ENCODE data around the gene PCYT1A. TPM values are rescaled to one million over a fixed set of nuclear protein-coding genes. Genes with fewer than 3 reads are reported as not detected.

The PCYT1A gene
- polyA plus RNA-seq (ENCODE audit: low read depth in 6 of 6) = 10 to 100 TPM in 4 of 6 donors, 1 to 10 TPM in 2; 8.2 to 18.0 (median 11.9) TPM

GRCh38 chr3:196287440-196288140, at the start of gene PCYT1A:
TSS of gene PCYT1A (minus strand) at chr3:196287726. CDS start at chr3:196270531, 17,195 bp downstream.
- Mint-ChIP-seq H3K4me3 (peak within 1 kb of the TSS; percentile 95 to 100 (median 99)), H3K9me3 (no peaks in the 10 kb centered on the region), H3K36me3 (peaks cover 0 to 6% of the 10 kb centered on the region in 2 donors), H3K27me3 (no peaks in the 10 kb centered on the region), H3K4me1 (peaks cover 25 to 47% (median 37%) of the 10 kb centered on the region in 3 donors), H3K27ac (peak within 1 kb of the TSS; percentile 96 to 99 (median 98))
- DNase-seq = peak; percentile 71
- peak; percentile 77 to 80 for ATAC-seq (ENCODE audit: low read depth in 2 of 2)

DNA sequence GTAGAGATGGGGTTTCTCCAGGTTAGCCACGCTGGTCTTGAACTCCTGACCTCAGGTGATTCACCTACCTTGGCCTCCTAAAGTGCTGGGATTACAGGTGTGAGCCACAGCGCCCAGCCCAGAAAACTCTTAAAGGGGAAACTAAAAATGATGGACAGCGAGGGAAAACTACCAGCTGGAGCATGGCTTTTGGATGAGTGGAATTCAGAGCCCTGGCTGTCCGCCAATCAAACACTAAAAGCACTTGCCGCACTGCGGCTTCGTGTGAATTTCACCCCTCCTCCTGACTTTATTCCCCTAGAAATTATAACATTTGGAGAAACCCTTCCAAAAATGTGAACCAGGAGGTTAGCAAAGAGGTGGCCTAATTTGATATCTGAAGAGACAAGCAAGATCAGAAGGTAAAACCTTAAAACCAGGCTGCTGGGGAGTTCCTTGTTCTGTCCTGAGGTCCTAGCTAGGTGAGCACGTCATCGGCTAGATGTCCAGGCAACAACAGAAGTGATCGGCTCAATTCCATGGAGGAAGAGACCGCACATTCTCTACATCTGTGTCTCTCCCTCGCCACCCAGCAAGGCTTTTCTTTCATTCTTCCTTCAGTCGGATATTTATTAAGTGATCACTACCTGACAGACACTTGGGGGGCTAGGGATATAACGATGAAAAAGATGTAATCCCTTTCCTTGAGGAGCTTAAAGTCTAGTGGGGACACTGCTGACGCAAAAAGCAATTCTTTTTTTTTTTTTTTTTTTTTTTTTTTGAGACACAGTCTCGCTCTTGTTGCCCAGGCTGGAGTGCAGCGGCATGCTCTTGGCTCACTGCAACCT, 49.0 kb upstream of the PCYT1A start:
- H3K4me1 Mint-ChIP-seq = no peaks in the 10 kb centered on the region
- ATAC-seq (ENCODE audit: low read depth in 2 of 2) (no peak), DNase-seq (no peak)
- peaks cover 0 to 3% (median 0%) of the 10 kb centered on the region in 7 donors for H3K9me3 Mint-ChIP-seq
- H3K4me3 Mint-ChIP-seq = no peak overlapping the region
- no peaks in the 10 kb centered on the region for H3K36me3 Mint-ChIP-seq
- no peak overlapping the region for H3K27ac Mint-ChIP-seq
- no peaks in the 10 kb centered on the region for H3K27me3 Mint-ChIP-seq

- no peak for DNase-seq
- H3K4me1 Mint-ChIP-seq = no peaks in the 10 kb centered on the region
- no peaks in the 10 kb centered on the region for H3K36me3 Mint-ChIP-seq
- H3K9me3 Mint-ChIP-seq = peaks cover 0 to 3% (median 0%) of the 10 kb centered on the region in 7 donors
- no peak for ATAC-seq (ENCODE audit: low read depth in 2 of 2)
- no peak overlapping the region for H3K27ac Mint-ChIP-seq
- no peak overlapping the region for H3K4me3 Mint-ChIP-seq
- H3K27me3 Mint-ChIP-seq = no peaks in the 10 kb centered on the region
Measured at GRCh38 chr3:196335503-196335948, 48.0 kb upstream of the PCYT1A start.

- H3K27me3 Mint-ChIP-seq = no peaks in the 10 kb centered on the region
- H3K4me3 Mint-ChIP-seq = no peak overlapping the region
- no peak overlapping the region for H3K27ac Mint-ChIP-seq
- peaks cover 0 to 3% (median 0%) of the 10 kb centered on the region in 7 donors for H3K9me3 Mint-ChIP-seq
- H3K4me1 Mint-ChIP-seq = no peaks in the 10 kb centered on the region
- no peaks in the 10 kb centered on the region for H3K36me3 Mint-ChIP-seq
- ATAC-seq (ENCODE audit: low read depth in 2 of 2) (no peak), DNase-seq (no peak)
Measured at GRCh38 chr3:196334982-196335381, 47.5 kb upstream of the PCYT1A start.

GRCh38 chr3:196332168-196332567, 44.6 kb upstream of the PCYT1A start:
- DNase-seq (no peak), ATAC-seq (ENCODE audit: low read depth in 2 of 2) (no peak)
- Mint-ChIP-seq H3K27me3 (no peaks in the 10 kb centered on the region), H3K27ac (no peak overlapping the region), H3K36me3 (no peaks in the 10 kb centered on the region), H3K4me3 (no peak overlapping the region), H3K4me1 (no peaks in the 10 kb centered on the region), H3K9me3 (no peaks in the 10 kb centered on the region)

DNA sequence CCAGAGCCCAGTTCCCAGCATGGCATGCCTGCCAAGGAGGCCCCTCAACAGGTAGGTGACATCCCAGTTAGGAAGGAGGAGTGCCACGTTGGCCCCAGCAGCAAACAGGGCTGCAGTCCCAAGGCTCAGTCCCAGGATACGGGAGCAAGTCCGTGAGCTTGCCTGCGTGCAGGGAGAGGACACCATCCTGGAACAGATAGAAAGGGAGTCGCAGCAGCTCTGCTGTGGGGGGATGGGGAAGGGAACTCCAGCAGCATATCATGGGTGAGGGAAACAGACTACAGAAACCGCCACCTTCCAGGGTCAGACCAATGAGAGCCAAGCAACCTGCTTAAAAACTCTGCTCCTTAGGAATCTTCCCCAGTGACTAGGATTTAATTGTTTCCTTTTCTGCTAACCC, 39.9 kb upstream of the PCYT1A start:
- Mint-ChIP-seq H3K36me3 (no peaks in the 10 kb centered on the region), H3K27ac (no peak overlapping the region), H3K4me1 (no peaks in the 10 kb centered on the region), H3K27me3 (no peaks in the 10 kb centered on the region), H3K4me3 (no peak overlapping the region), H3K9me3 (no peaks in the 10 kb centered on the region)
- ATAC-seq (ENCODE audit: low read depth in 2 of 2) (no peak), DNase-seq (no peak)

DNA sequence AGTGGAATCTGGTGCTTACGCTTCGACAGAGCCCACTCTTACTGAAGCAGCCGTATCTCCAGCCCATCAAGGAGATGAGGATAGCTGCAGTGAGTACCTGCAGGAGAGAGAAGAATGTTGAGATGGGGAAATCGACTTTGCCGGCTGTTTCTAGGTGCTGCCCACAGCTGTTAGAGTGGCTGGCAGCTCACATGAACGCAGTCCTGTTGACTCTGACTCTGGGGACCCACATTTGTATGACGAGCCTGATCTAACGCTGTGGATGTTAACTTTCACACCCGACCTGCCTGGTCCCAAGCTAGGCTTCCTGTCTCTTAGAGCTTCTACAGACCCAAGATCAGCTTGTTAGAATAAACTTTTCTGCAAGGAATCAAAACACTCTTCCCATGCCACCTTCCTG, 39.4 kb upstream of the PCYT1A start:
- no peaks in the 10 kb centered on the region for H3K27me3 Mint-ChIP-seq
- H3K36me3 Mint-ChIP-seq = no peaks in the 10 kb centered on the region
- DNase-seq (no peak), ATAC-seq (ENCODE audit: low read depth in 2 of 2) (no peak)
- peak overlapping the region in 1 of 8 donors; percentile 48 for H3K4me3 Mint-ChIP-seq
- H3K9me3 Mint-ChIP-seq = no peaks in the 10 kb centered on the region
- no peaks in the 10 kb centered on the region for H3K4me1 Mint-ChIP-seq
- H3K27ac Mint-ChIP-seq = no peak overlapping the region

DNA sequence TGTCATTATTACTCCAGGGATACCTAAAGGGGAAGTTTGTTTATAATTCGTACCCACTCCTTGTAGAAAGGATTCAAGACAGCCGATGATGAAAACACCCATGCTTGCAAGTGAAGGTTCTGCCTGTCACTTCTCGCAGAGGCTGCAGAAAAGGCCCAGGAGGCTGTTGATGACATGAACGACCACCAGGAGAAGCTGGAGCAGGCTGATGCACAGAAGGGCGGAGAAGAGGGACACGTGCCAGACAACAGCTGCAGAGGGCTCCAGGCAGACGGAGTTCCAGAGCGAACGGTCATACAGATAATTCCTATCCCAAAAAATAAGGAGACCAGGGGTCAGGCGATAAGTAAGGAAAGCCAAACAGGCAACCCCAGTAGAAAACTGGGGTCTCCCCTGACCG, 36.2 kb upstream of the PCYT1A start:
- no peak overlapping the region for H3K27ac Mint-ChIP-seq
- DNase-seq (no peak), ATAC-seq (ENCODE audit: low read depth in 2 of 2) (no peak)
- H3K9me3 Mint-ChIP-seq = no peaks in the 10 kb centered on the region
- no peaks in the 10 kb centered on the region for H3K36me3 Mint-ChIP-seq
- no peaks in the 10 kb centered on the region for H3K27me3 Mint-ChIP-seq
- no peak overlapping the region for H3K4me3 Mint-ChIP-seq
- H3K4me1 Mint-ChIP-seq = peaks cover 0 to 6% (median 0%) of the 10 kb centered on the region in 3 donors

GRCh38 chr3:196323016-196323415, 35.5 kb upstream of the PCYT1A start:
- Mint-ChIP-seq H3K9me3 (no peaks in the 10 kb centered on the region), H3K4me1 (peaks cover 0 to 7% (median 1%) of the 10 kb centered on the region in 3 donors), H3K4me3 (no peak overlapping the region), H3K36me3 (no peaks in the 10 kb centered on the region), H3K27me3 (no peaks in the 10 kb centered on the region), H3K27ac (peak overlapping the region in 1 of 6 donors; percentile 28)
- DNase-seq (no peak), ATAC-seq (ENCODE audit: low read depth in 2 of 2) (no peak)

DNA sequence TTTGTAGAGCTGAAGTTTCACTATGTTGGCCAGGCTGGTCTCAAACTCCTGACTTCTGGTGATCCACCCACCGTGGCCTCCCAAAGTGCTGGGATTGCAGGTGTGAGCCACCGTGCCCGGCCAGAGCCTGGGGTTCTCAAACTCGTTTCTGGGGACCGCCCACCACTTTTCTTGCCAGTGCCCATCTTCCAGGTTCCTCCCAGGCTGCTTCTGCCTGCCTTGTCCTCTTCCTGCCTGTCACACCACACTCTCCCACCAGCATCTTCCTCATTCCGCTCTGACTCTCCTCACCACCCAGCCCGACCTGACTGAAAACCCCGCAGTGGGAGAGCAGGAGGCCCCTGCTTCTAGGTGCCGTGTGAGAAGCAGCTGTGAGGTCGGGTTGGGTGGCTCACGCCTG, 33.6 kb upstream of the PCYT1A start:
- no peak for DNase-seq
- ATAC-seq (ENCODE audit: low read depth in 2 of 2) = no peak
- Mint-ChIP-seq H3K36me3 (no peaks in the 10 kb centered on the region), H3K9me3 (no peaks in the 10 kb centered on the region), H3K27me3 (no peaks in the 10 kb centered on the region), H3K27ac (no peak overlapping the region), H3K4me3 (peak overlapping the region in 1 of 8 donors; percentile 44), H3K4me1 (peaks cover 0 to 13% (median 7%) of the 10 kb centered on the region in 3 donors)

DNA sequence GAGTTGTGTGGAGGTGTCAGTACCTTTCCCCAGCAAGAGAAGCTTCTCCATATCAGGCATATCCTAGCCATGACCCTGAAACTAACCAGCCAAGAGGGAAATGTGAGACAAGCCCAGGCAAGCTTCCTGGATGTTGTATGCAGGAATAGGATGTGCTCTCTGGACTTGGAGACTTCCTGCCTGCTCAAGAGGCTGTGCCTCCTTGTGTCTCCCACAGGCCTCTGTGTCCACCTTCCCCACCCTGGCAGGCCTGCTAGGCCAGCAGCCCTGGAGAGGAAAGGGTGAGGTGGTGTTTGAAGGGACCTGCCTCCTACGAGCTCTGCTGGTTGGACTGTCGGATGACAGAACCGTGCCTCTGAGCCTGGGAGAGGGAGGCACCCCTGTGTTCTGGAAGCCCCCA, 32.6 kb upstream of the PCYT1A start:
- Mint-ChIP-seq H3K36me3 (no peaks in the 10 kb centered on the region), H3K27ac (peak overlapping the region in 2 of 6 donors; percentile 24 to 26)

GRCh38 chr3:196317687-196318467, 30.4 kb upstream of the PCYT1A start, which contains the start of gene DYNLT2B:
TSS of gene DYNLT2B (minus strand) at chr3:196318240. CDS start at chr3:196318152, 88 bp downstream.
- DNase-seq (peak; percentile 90), ATAC-seq (ENCODE audit: low read depth in 2 of 2) (peak; percentile 89 to 92)
- Mint-ChIP-seq H3K36me3 (no peaks in the 10 kb centered on the region), H3K27me3 (no peaks in the 10 kb centered on the region), H3K9me3 (no peaks in the 10 kb centered on the region), H3K4me1 (peaks cover 0 to 16% (median 7%) of the 10 kb centered on the region in 3 donors), H3K27ac (peak within 1 kb of the TSS; percentile 94 to 99 (median 98)), H3K4me3 (peak within 1 kb of the TSS; percentile 94 to 98 (median 96))

More for the DNA sequence above, 32.6 kb upstream of the PCYT1A start:
- H3K9me3 Mint-ChIP-seq = no peaks in the 10 kb centered on the region
- peaks cover 0 to 13% (median 7%) of the 10 kb centered on the region in 3 donors for H3K4me1 Mint-ChIP-seq
- DNase-seq (no peak), ATAC-seq (ENCODE audit: low read depth in 2 of 2) (no peak)
- H3K4me3 Mint-ChIP-seq = peak overlapping the region in 3 of 8 donors; percentile 15 to 96 (median 67)
- no peaks in the 10 kb centered on the region for H3K27me3 Mint-ChIP-seq
